SK-N-MC (cell line): ENCODE data around the gene WDR64.
A peak's percentile ranks its signal among the peaks of the same experiment; 100 is the strongest.

Experiments used
- DNase-seq: peaks from one replicate; pipeline ENCODE4 v3.0.0-alpha.2; 2011; ENCODE audit warnings: low read depth, low spot score
- H3K27ac ChIP-seq: fragments of 200-600 bp; sonication (generic); 2 replicates; pipeline ENCODE4 v1.5.1; 2016; ENCODE audit warnings: mixed run types
- H3K36me3 ChIP-seq: fragments of 200-600 bp; sonication (generic); 2 replicates; pipeline ENCODE4 v1.6.1; 2017; ENCODE audit warnings: antibody characterized with exemption, low read length, mixed read lengths; ENCODE audit not compliant: insufficient read depth
- H3K4me3 ChIP-seq: fragments of 200-600 bp; sonication (generic); 2 replicates; pipeline ENCODE4 v1.5.1; 2016
- H3K9ac ChIP-seq: fragments of 200-600 bp; sonication (generic); 2 replicates; pipeline ENCODE4 v1.8.0; 2017; ENCODE audit warnings: mixed run types, mixed read lengths; ENCODE audit not compliant: insufficient read length
- H3K9me3 ChIP-seq: fragments of 200-600 bp; sonication (generic); 2 replicates; pipeline ENCODE4 v1.6.1; 2017; ENCODE audit warnings: low read depth, mild to moderate bottlenecking, antibody characterized with exemption, low read length, moderate library complexity, mixed read lengths
- EZH2 ChIP-seq: fragments of 200-600 bp; sonication (generic); IDR thresholded peaks from one replicate; pipeline ENCODE4 v1.6.1; 2017; ENCODE audit warnings: antibody characterized with exemption
- FOXP2 ChIP-seq: optimal IDR thresholded peaks from 2 replicates; pipeline ENCODE3; 2011; ENCODE audit warnings: mild to moderate bottlenecking, moderate library complexity; ENCODE audit not compliant: insufficient read depth; ENCODE audit errors: extremely low read length, control extremely low read depth
- POLR2AphosphoS5 ChIP-seq: IDR thresholded peaks from 2 replicates; pipeline ENCODE4 v1.6.1; 2012; ENCODE audit warnings: mild to moderate bottlenecking, low read depth, low read length, borderline replicate concordance

The WDR64 gene

GRCh38 chr1:241827264-241827663 is 175.2 kb downstream of the WDR64 start:
- H3K27ac ChIP-seq = no peak overlapping the region
- no peaks in the 10 kb centered on the region for H3K9me3 ChIP-seq
- no peaks in the 10 kb centered on the region for H3K36me3 ChIP-seq
- TF ChIP-seq EZH2 (no peak), POLR2AphosphoS5 (no peak), FOXP2 (no peak)
- DNase-seq = no peak
- no peak overlapping the region for H3K9ac ChIP-seq
- H3K4me3 ChIP-seq = no peak overlapping the region

GRCh38 chr1:241828463-241829021 is 176.5 kb downstream of the WDR64 start:
- Histone ChIP-seq H3K27ac (peak overlapping the region; percentile 75; the same call in 1 of the 2 replicates), H3K4me3 (peak overlapping the region; percentile 11; the same call in 1 of the 2 replicates), H3K9me3 (no peaks in the 10 kb centered on the region), H3K9ac (no peak overlapping the region), H3K36me3 (no peaks in the 10 kb centered on the region)
- no peak for DNase-seq
- no peak for TF ChIP-seq FOXP2
- TF ChIP-seq POLR2AphosphoS5 = no peak
- TF ChIP-seq EZH2 = no peak

DNA sequence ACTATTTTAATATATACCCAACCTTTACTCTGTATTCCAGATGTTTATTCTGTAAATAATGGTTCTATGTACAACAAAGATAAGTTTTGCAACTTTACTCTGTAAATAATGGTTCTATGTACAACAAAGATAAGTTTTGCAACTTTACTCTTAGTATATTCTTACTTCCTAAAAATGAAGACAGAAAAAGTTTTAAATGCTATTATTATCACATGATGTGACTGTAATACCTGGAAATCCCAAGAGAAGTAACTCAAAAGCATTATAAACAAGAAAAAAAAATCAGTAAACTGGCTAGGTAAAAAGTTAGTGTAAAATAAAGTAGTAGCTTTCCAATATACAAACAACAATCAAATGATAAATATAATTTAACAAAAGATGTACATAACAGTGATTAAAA is 177.4 kb downstream of the WDR64 start:
- Histone ChIP-seq H3K27ac (no peak overlapping the region), H3K9me3 (no peaks in the 10 kb centered on the region), H3K9ac (no peak overlapping the region), H3K4me3 (no peak overlapping the region), H3K36me3 (no peaks in the 10 kb centered on the region)
- DNase-seq = no peak
- TF ChIP-seq POLR2AphosphoS5 (no peak), FOXP2 (no peak), EZH2 (no peak)

- H3K4me3 ChIP-seq = peak overlapping the region; percentile 20; the same call in 1 of the 2 replicates
- DNase-seq = peak; percentile 48
- no peaks in the 10 kb centered on the region for H3K9me3 ChIP-seq
- no peak overlapping the region for H3K27ac ChIP-seq
- no peaks in the 10 kb centered on the region for H3K36me3 ChIP-seq
- H3K9ac ChIP-seq = peak overlapping the region; percentile 57
- no peak for TF ChIP-seq EZH2
- no peak for TF ChIP-seq FOXP2
- no peak for TF ChIP-seq POLR2AphosphoS5
These were observed 182.8 kb downstream of the WDR64 start for GRCh38 chr1:241834733-241835377.

DNA sequence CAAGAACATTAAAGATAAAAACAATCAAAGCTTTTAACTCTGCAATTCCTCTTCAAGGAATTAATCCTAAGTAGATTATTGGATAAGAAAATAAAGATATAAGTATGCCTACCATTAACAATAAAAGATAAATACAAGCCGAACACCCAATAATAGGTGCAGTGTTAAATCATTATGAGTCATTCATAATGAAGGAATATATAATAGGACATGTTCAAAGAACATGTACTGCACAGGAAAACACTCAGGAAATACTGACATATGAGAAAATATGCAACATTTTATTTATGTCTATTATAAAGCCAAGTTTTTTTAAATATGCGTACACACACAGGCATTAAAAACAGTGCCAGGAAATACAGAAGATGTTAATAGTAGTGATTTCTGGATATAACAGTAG is 184.9 kb downstream of the WDR64 start:
- Histone ChIP-seq H3K36me3 (no peaks in the 10 kb centered on the region), H3K4me3 (no peak overlapping the region), H3K9me3 (no peaks in the 10 kb centered on the region), H3K27ac (0 out of 2 replicates have a peak overlapping the region, but pooled peaks have one; percentile 16), H3K9ac (no peak overlapping the region)
- TF ChIP-seq EZH2 (no peak), FOXP2 (no peak), POLR2AphosphoS5 (no peak)
- no peak for DNase-seq

GRCh38 chr1:241837416-241837815 is 185.3 kb downstream of the WDR64 start:
- DNase-seq = no peak
- Histone ChIP-seq H3K27ac (no peak overlapping the region), H3K4me3 (no peak overlapping the region), H3K9ac (no peak overlapping the region), H3K9me3 (no peaks in the 10 kb centered on the region), H3K36me3 (no peaks in the 10 kb centered on the region)
- TF ChIP-seq POLR2AphosphoS5 = no peak
- no peak for TF ChIP-seq EZH2
- no peak for TF ChIP-seq FOXP2

GRCh38 chr1:241837901-241838300 is 185.8 kb downstream of the WDR64 start:
- Histone ChIP-seq H3K36me3 (no peaks in the 10 kb centered on the region), H3K9ac (no peak overlapping the region), H3K9me3 (no peaks in the 10 kb centered on the region), H3K27ac (no peak overlapping the region), H3K4me3 (no peak overlapping the region)
- no peak for DNase-seq
- TF ChIP-seq EZH2 = no peak
- TF ChIP-seq POLR2AphosphoS5 = no peak

- DNase-seq = no peak
- no peaks in the 10 kb centered on the region for H3K9me3 ChIP-seq
- no peak overlapping the region for H3K27ac ChIP-seq
- no peaks in the 10 kb centered on the region for H3K36me3 ChIP-seq
- no peak overlapping the region for H3K9ac ChIP-seq
- no peak for TF ChIP-seq POLR2AphosphoS5
- TF ChIP-seq EZH2 = no peak
- no peak for TF ChIP-seq FOXP2
- H3K4me3 ChIP-seq = no peak overlapping the region
These were observed 186.8 kb downstream of the WDR64 start for GRCh38 chr1:241838897-241839296.

- Histone ChIP-seq H3K9ac (no peak overlapping the region), H3K9me3 (no peaks in the 10 kb centered on the region), H3K27ac (no peak overlapping the region), H3K36me3 (no peaks in the 10 kb centered on the region), H3K4me3 (no peak overlapping the region)
- DNase-seq = no peak
- TF ChIP-seq EZH2 (no peak), FOXP2 (no peak), POLR2AphosphoS5 (no peak)
These were observed 187.4 kb downstream of the WDR64 start for GRCh38 chr1:241839369-241839979.
